Skeletal muscle satellite cell (primary cell): ENCODE data around the gene SBK1.
A peak's percentile ranks its signal among the peaks of the same experiment; 100 is the strongest.

Experiments used
- H3K27me3 ChIP-seq: 2 replicates; pipeline ENCODE4 v1.7.0; 2013; ENCODE audit warnings: low read length; ENCODE audit not compliant: control insufficient read depth, insufficient read depth
- H3K36me3 ChIP-seq: 2 replicates; pipeline ENCODE4 v1.7.0; 2013; ENCODE audit warnings: mild to moderate bottlenecking, control low read depth, low read length; ENCODE audit not compliant: insufficient read depth
- H3K4me1 ChIP-seq: 2 replicates; pipeline ENCODE4 v1.7.0; 2013; ENCODE audit warnings: low read length; ENCODE audit not compliant: control insufficient read depth, insufficient read depth
- H3K4me2 ChIP-seq: 2 replicates; pipeline ENCODE4 v1.7.0; 2013; ENCODE audit warnings: mild to moderate bottlenecking, low read length
- H3K4me3 ChIP-seq: 2 replicates; pipeline ENCODE4 v1.7.0; 2013; ENCODE audit warnings: low read length
- H3K9ac ChIP-seq: 2 replicates; pipeline ENCODE4 v1.7.0; 2013; ENCODE audit warnings: mild to moderate bottlenecking, low read depth, low read length, moderate library complexity
- H3K9me3 ChIP-seq: replicated peaks from 2 replicates; pipeline ENCODE4 v1.7.0; 2013; ENCODE audit warnings: mild to moderate bottlenecking, control low read depth, low read length

The SBK1 gene

DNA sequence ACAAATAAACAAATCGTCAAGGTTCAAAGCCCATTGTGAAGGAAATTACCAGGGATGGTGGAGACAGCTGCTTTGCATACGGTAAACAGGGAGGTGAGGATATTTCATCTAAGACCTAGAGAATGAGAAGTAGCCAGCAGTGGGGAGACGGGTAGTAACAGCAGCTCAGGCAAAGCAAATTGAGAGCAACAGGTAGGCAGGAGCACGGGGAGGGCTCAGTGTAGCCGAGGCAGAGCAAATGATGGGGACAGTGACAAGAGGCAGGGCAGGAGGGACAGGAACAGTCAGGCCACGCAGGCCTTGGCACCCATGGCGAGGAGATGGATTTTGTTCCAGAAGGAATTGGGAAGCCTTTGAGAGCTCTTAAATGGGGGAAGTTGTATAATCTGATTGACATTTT lies 29.0 kb upstream of the SBK1 start:
- Histone ChIP-seq H3K27me3 (peaks cover 62% of the 10 kb centered on the region), H3K4me2 (no peak overlapping the region), H3K4me3 (no peak overlapping the region), H3K4me1 (no peaks in the 10 kb centered on the region), H3K36me3 (no peaks in the 10 kb centered on the region), H3K9me3 (no peaks in the 10 kb centered on the region), H3K9ac (no peak overlapping the region)

DNA sequence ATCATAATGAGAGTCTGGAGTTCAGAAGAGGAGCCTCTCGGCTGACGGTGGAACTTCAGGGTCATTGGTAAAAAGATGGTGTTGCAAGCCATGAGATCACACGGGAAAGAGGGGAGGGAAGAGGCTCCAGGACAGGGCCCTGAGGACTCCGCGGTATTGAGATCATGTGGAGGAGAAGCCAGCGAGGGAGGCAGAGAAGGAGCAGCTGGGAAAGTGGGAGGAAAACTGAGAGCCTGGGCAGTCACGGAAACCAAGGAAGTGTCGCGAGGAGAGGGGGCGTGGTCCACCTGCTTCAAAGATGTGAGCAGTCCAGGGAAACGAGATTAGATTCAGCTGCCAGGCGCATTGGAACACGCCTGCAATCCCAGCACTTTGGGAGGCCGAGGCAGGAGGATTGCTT lies 27.7 kb upstream of the SBK1 start:
- H3K9me3 ChIP-seq = no peaks in the 10 kb centered on the region
- peaks cover 49% of the 10 kb centered on the region for H3K27me3 ChIP-seq

DNA sequence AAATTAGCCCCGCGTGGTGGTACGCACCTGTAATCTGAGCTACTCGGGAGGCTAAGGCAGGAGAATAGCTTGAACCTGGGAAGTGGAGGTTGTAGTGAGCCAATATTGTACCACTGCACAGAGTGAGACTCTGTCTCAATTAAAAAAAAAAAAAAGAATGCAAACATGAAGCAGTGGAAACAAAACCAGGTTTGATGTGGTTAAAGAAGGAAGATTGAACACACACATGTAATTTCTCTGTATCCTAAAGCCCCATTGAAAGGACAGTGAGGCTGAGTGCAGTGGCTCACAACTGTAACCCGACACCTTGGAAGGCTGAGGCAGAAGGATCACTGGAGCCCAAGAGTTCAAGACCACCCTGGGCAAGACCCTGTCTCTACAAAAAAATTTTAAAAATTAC lies 26.5 kb upstream of the SBK1 start:
- Histone ChIP-seq H3K4me3 (no peak overlapping the region), H3K9ac (no peak overlapping the region), H3K9me3 (no peaks in the 10 kb centered on the region), H3K4me1 (no peaks in the 10 kb centered on the region), H3K4me2 (no peak overlapping the region), H3K36me3 (no peaks in the 10 kb centered on the region), H3K27me3 (peaks cover 38% of the 10 kb centered on the region)

More for the DNA sequence above, 27.7 kb upstream of the SBK1 start:
- Histone ChIP-seq H3K4me2 (no peak overlapping the region), H3K9ac (no peak overlapping the region), H3K36me3 (no peaks in the 10 kb centered on the region), H3K4me1 (no peaks in the 10 kb centered on the region), H3K4me3 (no peak overlapping the region)

DNA sequence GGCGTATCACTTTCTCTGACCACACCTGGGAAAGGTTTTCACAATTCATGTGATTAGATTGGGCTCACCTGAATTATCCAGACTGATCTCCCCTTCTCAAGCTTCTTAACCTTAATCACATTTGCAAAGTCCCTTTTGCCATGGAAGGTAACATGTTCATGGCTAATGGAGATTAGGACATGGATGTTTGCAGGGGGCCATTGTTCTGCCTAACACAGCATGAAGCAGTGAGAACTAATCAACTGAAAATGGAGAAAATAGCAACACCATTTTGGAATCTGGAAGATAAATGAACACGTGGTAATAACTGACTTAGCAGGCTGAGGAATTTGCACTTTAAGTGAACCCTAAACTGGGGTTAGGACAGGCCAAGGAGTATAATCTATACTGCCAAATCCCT lies 25.0 kb upstream of the SBK1 start:
- no peak overlapping the region for H3K9ac ChIP-seq
- no peaks in the 10 kb centered on the region for H3K4me1 ChIP-seq
- no peak overlapping the region for H3K4me3 ChIP-seq
- no peak overlapping the region for H3K4me2 ChIP-seq
- H3K36me3 ChIP-seq = no peaks in the 10 kb centered on the region
- H3K27me3 ChIP-seq = peaks cover 32% of the 10 kb centered on the region
- H3K9me3 ChIP-seq = no peaks in the 10 kb centered on the region

DNA sequence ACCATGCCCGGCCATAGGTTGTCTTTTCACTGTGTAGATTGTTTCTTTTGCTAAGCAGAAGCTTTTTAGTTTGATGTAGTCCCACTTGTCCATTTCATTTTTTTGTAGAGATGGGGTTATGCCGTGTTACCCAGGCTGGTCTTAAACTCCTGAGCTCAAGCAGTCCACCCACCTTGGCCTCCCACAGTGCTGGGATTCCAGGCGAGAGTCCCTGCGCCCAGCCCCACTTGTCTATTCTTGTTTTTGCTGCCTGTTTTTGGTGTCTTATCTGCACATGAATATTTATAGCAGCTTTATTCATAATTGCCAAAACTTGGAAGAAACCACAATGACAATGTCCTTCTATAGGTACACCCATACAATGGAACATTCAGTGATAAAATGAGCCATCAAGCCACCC lies 18.8 kb upstream of the SBK1 start:
- no peak overlapping the region for H3K4me2 ChIP-seq
- peaks cover 38% of the 10 kb centered on the region for H3K27me3 ChIP-seq
- H3K36me3 ChIP-seq = no peaks in the 10 kb centered on the region
- peaks cover 5% of the 10 kb centered on the region for H3K4me1 ChIP-seq
- H3K9me3 ChIP-seq = no peaks in the 10 kb centered on the region
- no peak overlapping the region for H3K9ac ChIP-seq
- H3K4me3 ChIP-seq = no peak overlapping the region

DNA sequence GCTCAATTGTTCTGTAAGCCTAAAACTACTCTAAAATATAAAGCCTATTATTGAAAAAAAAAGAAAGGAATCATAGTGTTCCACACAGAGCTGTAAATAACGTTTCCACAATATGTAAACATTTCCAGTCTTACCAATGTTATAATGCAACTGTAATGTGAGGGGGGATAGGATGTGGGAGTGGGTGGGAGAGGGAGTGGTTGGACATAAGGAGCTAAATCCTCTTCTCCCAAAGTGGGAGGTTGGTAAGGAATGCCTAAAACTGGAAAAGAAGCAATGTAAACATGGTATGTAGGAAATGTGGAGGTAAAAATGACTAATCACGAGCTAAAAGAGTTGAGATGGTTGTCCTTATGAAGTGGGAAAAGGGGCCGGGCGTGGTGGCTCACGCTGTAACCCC lies 17.6 kb upstream of the SBK1 start:
- Histone ChIP-seq H3K4me3 (no peak overlapping the region), H3K9me3 (no peaks in the 10 kb centered on the region), H3K4me1 (peaks cover 5% of the 10 kb centered on the region)

DNA sequence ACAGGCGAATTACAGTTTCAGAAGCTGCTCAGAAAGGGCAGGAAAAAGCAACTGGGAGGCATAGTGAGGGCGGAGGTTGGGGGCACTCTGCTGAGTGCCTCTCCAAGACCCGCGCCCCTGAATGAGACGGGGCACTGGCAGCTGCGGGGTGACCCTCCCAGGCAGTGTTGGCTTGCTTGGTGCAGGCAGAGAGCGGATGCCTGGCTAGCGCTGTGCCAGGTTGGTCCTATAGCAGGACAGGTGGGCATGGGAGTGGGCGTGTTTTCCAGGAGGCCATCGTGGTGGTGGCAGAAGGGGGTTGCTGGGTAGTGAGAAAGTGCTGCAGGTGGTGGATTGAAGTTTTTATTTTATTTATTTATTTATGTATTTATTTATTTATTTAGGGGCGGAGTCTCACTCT lies 16.0 kb upstream of the SBK1 start:
- Histone ChIP-seq H3K9ac (no peak overlapping the region), H3K36me3 (no peaks in the 10 kb centered on the region), H3K27me3 (peaks cover 38% of the 10 kb centered on the region), H3K4me1 (peaks cover 5% of the 10 kb centered on the region), H3K9me3 (no peaks in the 10 kb centered on the region), H3K4me2 (no peak overlapping the region), H3K4me3 (no peak overlapping the region)

More for the DNA sequence above, 17.6 kb upstream of the SBK1 start:
- Histone ChIP-seq H3K9ac (no peak overlapping the region), H3K36me3 (no peaks in the 10 kb centered on the region), H3K27me3 (peaks cover 38% of the 10 kb centered on the region), H3K4me2 (no peak overlapping the region)

DNA sequence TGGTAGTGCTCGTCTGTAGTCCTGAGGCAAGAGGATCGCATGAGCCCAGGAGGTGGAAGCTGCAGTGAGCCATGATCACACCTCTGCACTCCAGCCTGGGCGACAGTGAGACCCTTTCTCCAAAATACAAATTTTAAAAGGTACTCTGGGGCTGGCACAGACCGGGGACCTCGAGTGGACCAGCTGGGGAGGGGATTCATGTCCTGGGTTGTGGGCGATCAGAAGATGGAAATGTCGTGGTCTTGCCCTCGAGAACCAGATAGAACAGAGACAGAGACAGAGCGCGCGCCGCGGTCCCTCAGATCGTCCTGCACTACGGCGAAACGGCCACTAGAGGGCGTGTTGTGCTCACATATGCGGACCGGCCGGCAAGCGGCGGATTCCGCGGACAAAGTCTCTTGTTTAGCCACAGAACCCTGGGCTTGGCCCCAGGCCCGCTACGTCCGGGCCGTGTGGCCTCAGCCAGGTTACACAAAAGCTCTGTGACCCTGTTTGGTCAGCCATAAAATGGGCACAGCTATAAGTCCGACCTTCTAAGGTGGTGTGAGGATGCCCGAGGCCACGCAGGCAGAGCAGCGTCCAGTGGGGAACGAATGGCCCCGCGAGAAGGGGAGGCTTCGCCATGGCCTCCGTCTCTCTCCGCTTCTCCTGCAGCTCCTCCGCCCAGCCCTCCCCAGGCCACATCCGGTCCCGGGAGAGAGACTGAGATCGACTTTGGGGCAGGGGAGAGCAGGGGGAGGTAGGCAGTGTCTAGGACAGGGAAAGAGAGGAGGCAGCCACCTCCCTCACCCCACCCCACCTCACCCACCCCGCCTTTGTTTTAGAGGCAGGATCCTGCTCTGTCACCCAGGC lies 14.6 kb upstream of the SBK1 start:
- Histone ChIP-seq H3K9me3 (no peaks in the 10 kb centered on the region), H3K36me3 (no peaks in the 10 kb centered on the region), H3K27me3 (peaks cover 39% of the 10 kb centered on the region), H3K4me2 (peak overlapping the region; percentile 100), H3K9ac (peak overlapping the region; percentile 73), H3K4me1 (peaks cover 5% of the 10 kb centered on the region), H3K4me3 (peak overlapping the region; percentile 77)

DNA sequence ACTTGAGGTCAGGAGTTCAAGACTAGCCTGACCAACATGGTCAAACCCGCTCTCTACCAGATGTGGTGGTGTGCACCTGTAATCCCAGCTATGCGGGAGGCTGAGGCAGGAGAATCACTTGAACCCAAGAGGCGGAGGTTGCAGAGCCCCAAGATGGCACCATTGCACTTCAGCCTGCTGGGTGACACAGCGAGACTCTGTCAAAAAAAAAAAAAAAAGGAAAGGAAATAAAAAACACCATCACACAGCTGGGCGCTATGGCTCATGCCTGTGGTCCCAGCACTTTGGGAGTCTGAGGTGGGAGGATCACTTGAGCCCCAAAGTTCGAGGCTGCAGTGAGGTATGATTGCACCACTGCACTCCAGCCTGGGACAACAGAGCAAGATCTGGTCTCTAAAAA lies 13.3 kb upstream of the SBK1 start:
- Histone ChIP-seq H3K4me2 (no peak overlapping the region), H3K4me1 (peaks cover 5% of the 10 kb centered on the region), H3K36me3 (no peaks in the 10 kb centered on the region), H3K27me3 (peaks cover 42% of the 10 kb centered on the region), H3K9me3 (no peaks in the 10 kb centered on the region), H3K9ac (no peak overlapping the region), H3K4me3 (no peak overlapping the region)

DNA sequence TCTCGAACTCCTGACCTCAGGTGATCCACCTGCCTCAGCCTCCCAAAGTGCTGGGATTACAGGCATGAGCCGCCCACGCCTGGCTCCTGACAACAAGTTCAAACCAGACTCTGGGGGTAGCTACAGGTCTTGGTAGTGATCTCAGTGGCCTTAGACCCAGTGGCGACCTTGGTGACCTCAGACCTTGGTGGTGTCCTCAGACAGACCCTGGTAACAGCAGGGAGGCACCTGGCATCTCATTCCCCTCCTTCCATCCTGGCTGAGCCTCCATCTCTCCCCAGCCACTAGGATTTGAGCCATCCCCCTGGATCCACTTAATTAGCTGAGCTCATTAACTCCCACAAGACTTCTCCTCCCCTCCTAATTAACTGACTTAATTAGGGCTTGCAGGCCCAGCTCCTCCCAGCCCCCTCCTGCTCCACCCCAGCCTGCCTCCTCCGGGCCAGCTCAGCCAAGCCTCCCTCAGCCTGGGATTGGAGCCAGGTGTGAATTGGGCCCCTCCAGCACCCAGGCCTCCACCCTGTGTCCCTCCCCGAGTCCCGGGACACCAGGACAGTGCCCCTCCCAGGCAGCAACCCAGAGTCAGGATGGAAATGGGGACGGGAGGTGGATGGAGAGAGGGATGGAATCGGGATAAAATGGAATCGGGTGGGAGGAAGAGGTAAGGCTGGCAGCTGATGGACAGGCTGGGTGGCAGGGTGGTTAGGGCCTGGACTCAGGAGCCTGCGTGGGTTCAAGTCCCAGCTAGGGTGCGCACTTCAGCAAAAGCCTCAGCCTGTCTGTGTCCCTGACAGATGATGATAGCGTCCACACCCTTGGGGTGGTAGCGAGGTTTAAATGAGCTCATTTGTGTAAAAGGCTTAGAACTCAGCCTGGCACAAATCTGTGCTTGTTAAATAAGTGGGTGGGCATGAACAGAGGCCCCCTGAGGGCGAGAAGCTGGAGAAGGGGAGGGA lies 11.2 kb upstream of the SBK1 start:
- H3K27me3 ChIP-seq = peaks cover 30% of the 10 kb centered on the region
- H3K9ac ChIP-seq = no peak overlapping the region
- no peak overlapping the region for H3K4me2 ChIP-seq
- no peaks in the 10 kb centered on the region for H3K36me3 ChIP-seq
- H3K4me3 ChIP-seq = no peak overlapping the region
- H3K9me3 ChIP-seq = no peaks in the 10 kb centered on the region
- peaks cover 5% of the 10 kb centered on the region for H3K4me1 ChIP-seq

DNA sequence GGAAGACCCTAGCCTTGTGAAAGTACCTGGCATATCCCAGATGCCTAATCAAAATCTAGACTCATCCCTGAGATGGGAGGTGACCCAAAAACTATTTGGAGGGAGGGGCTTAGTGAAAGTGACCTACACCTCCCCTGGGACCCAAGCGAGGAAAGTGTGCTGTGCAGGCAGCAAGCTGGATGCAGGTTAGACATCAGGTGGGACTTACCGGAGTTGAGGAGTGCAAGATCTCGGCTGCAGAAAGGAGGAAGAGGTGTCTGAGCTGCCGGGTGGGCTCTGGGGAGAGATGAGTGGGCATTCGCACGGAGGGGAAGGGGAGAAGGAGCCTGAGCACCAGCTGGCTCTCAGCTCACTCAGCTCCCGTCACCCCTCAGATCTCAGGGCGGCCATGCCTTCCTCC lies 10.3 kb upstream of the SBK1 start:
- Histone ChIP-seq H3K27me3 (peaks cover 32% of the 10 kb centered on the region), H3K9me3 (no peaks in the 10 kb centered on the region), H3K9ac (no peak overlapping the region), H3K4me1 (peaks cover 5% of the 10 kb centered on the region), H3K4me2 (no peak overlapping the region), H3K4me3 (no peak overlapping the region), H3K36me3 (no peaks in the 10 kb centered on the region)
